Neural crest cell (in vitro differentiated cells): ENCODE results near the gene WNT3. TPM values are rescaled to one million over a fixed set of nuclear protein-coding genes. Genes with fewer than 3 reads are reported as not detected.

Experiments
- DNase-seq: peaks from one replicate; pipeline ENCODE4 v3.0.0; 2021; ENCODE audit warnings: low read depth, mixed read lengths, low spot score
- H3K27ac Mint-ChIP-seq: one replicate; pipeline ENCODE4 v1.8.0; 2021; ENCODE audit warnings: mild to moderate bottlenecking, mixed read lengths; ENCODE audit not compliant: unreplicated experiment
- H3K27me3 Mint-ChIP-seq: 2 replicates; pipeline ENCODE4 v1.8.0; 2021; ENCODE audit warnings: low read depth, mild to moderate bottlenecking, mixed read lengths
- H3K36me3 Mint-ChIP-seq: 2 replicates; pipeline ENCODE4 v1.8.0; 2021; ENCODE audit warnings: low read depth, mild to moderate bottlenecking, mixed read lengths
- H3K4me1 Mint-ChIP-seq: 2 replicates; pipeline ENCODE4 v1.8.0; 2021; ENCODE audit warnings: mixed read lengths
- H3K4me3 Mint-ChIP-seq: one replicate; pipeline ENCODE4 v1.8.0; 2021; ENCODE audit warnings: mild to moderate bottlenecking, mixed read lengths
- H3K9me3 Mint-ChIP-seq: 2 replicates; pipeline ENCODE4 v1.8.0; 2021; ENCODE audit warnings: mixed read lengths
- total RNA-seq: library from RNA; stranded (reverse); gene quantifications from 2 replicates; pipeline ENCODE4 v1.2.1, GENCODE V29; 2021
- TF ChIP-seq, protein P1 (sequence below): fragments of 200-600 bp; sonication (generic); conservative IDR thresholded peaks from 2 replicates; pipeline ENCODE4 v1.5.0; 2021; ENCODE audit warnings: antibody characterized with exemption, mild to moderate bottlenecking

The WNT3 gene
- total RNA-seq, 1 donor from 2014 or later = 9.3 TPM

- Mint-ChIP-seq H3K27me3 (no peaks in the 10 kb centered on the region), H3K9me3 (no peaks in the 10 kb centered on the region), H3K36me3 (no peaks in the 10 kb centered on the region), H3K27ac (no peak overlapping the region), H3K4me3 (no peak overlapping the region), H3K4me1 (peaks cover 27% of the 10 kb centered on the region)
- DNase-seq = no peak
- TF ChIP-seq, protein P1, sequence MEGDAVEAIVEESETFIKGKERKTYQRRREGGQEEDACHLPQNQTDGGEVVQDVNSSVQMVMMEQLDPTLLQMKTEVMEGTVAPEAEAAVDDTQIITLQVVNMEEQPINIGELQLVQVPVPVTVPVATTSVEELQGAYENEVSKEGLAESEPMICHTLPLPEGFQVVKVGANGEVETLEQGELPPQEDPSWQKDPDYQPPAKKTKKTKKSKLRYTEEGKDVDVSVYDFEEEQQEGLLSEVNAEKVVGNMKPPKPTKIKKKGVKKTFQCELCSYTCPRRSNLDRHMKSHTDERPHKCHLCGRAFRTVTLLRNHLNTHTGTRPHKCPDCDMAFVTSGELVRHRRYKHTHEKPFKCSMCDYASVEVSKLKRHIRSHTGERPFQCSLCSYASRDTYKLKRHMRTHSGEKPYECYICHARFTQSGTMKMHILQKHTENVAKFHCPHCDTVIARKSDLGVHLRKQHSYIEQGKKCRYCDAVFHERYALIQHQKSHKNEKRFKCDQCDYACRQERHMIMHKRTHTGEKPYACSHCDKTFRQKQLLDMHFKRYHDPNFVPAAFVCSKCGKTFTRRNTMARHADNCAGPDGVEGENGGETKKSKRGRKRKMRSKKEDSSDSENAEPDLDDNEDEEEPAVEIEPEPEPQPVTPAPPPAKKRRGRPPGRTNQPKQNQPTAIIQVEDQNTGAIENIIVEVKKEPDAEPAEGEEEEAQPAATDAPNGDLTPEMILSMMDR = no peak
Measured at GRCh38 chr17:46773676-46774075, 44.8 kb downstream of the WNT3 start.

DNA sequence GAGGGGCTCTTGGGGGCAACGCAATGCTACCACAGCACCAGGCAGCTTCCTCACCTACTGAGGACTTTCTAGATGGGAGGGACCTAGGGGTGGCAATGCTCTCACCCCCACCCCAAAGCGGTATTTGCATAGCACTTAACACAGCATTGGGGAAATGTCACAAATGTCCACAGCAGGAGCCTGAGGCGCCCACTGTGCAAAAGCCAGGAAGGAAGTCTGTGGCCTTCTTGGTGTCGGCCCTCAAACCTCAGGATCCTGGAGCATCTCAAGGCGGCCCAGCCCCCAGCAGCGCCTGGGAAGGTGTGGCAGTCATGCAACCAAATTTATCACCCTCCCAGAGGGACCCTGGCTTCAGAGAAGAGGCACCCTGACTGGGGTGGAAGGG lies 45.3 kb downstream of the WNT3 start:
- no peaks in the 10 kb centered on the region for H3K27me3 Mint-ChIP-seq
- no peak for DNase-seq

GRCh38 chr17:46772475-46773220 lies 45.8 kb downstream of the WNT3 start:
- H3K4me1 Mint-ChIP-seq = peaks cover 18% of the 10 kb centered on the region
- no peak for DNase-seq
- peak overlapping the region; percentile 88 for H3K4me3 Mint-ChIP-seq
- no peaks in the 10 kb centered on the region for H3K36me3 Mint-ChIP-seq
- H3K27ac Mint-ChIP-seq = no peak overlapping the region
- H3K27me3 Mint-ChIP-seq = no peaks in the 10 kb centered on the region
- no peaks in the 10 kb centered on the region for H3K9me3 Mint-ChIP-seq
- TF ChIP-seq, protein P1 = no peak

More for the DNA sequence above, 45.3 kb downstream of the WNT3 start:
- TF ChIP-seq, protein P1 = no peak
- Mint-ChIP-seq H3K9me3 (no peaks in the 10 kb centered on the region), H3K4me3 (peak overlapping the region; percentile 86), H3K36me3 (no peaks in the 10 kb centered on the region), H3K27ac (no peak overlapping the region), H3K4me1 (peaks cover 23% of the 10 kb centered on the region)

- H3K9me3 Mint-ChIP-seq = no peaks in the 10 kb centered on the region
- TF ChIP-seq, protein P1 = no peak
- H3K4me1 Mint-ChIP-seq = peaks cover 23% of the 10 kb centered on the region
- DNase-seq = peak; percentile 37
- peak overlapping the region; percentile 88 for H3K4me3 Mint-ChIP-seq
- peaks cover 3% of the 10 kb centered on the region for H3K36me3 Mint-ChIP-seq
- no peak overlapping the region for H3K27ac Mint-ChIP-seq
- H3K27me3 Mint-ChIP-seq = no peaks in the 10 kb centered on the region
Measured at GRCh38 chr17:46771561-46772474, 46.7 kb downstream of the WNT3 start.

GRCh38 chr17:46770818-46771560 lies 47.5 kb downstream of the WNT3 start:
- Mint-ChIP-seq H3K4me1 (peaks cover 23% of the 10 kb centered on the region), H3K9me3 (no peaks in the 10 kb centered on the region), H3K27ac (no peak overlapping the region), H3K4me3 (peak overlapping the region; percentile 83), H3K27me3 (no peaks in the 10 kb centered on the region), H3K36me3 (peaks cover 3% of the 10 kb centered on the region)
- TF ChIP-seq, protein P1 = peak; percentile 17
- peak; percentile 56 for DNase-seq
